ENCODE measurements around the gene ERN1. TPM values are rescaled to one million over a fixed set of nuclear protein-coding genes. Genes with fewer than 3 reads are reported as not detected.
A peak's percentile ranks its signal among the peaks of the same experiment; 100 is the strongest.

The ERN1 gene
- total and polyA plus RNA-seq, 2 of the 13 experiments (the other 11 are each of a cell fraction or from before 2014, with no cell fraction given), result 6.0 to 12.7 TPM

GRCh38 chr17:64025732-64026294 is 104.1 kb downstream of the ERN1 start (continued):
- TF ChIP-seq KIAA2018 (CRISPR knock-in tag; IDR thresholded peaks at IDR 0.05; ENCODE audit: borderline replicate concordance), result no peak
- TF ChIP-seq NCOR1 (IDR thresholded peaks at IDR 0.05; ENCODE audit: borderline replicate concordance, low read length), result no peak
- no peak for TF ChIP-seq POLR2AphosphoS2 (IDR thresholded peaks at IDR 0.05; ENCODE audit: low read depth, low read length)
- peak; percentile 81 for TF ChIP-seq ZMYM4 (CRISPR knock-in tag; IDR thresholded peaks at IDR 0.05)
- no peak for TF ChIP-seq ZNF576 (CRISPR knock-in tag; IDR thresholded peaks at IDR 0.05)
- TF ChIP-seq GMEB2 (CRISPR knock-in tag; IDR thresholded peaks at IDR 0.05; ENCODE audit: low read depth), result no peak
- peak; percentile 55 for TF ChIP-seq HNF4A (CRISPR knock-in tag; IDR thresholded peaks at IDR 0.05)
- TF ChIP-seq NFKB2 (CRISPR knock-in tag; IDR thresholded peaks at IDR 0.05; ENCODE audit: borderline replicate concordance), result no peak; the same call in 1 of the 2 replicates
- TF ChIP-seq ZNF207 (IDR thresholded peaks at IDR 0.05; ENCODE audit: borderline replicate concordance), result no peak
- TF ChIP-seq HDAC2 (CRISPR knock-in tag; IDR thresholded peaks at IDR 0.05), result peak; percentile 88
- peak; percentile 23; the same call in 1 of the 2 replicates for TF ChIP-seq ZFP37 (CRISPR knock-in tag; IDR thresholded peaks at IDR 0.05; ENCODE audit: borderline replicate concordance)
- no peak for TF ChIP-seq ZFP41 (CRISPR knock-in tag; IDR thresholded peaks at IDR 0.05; ENCODE audit: borderline replicate concordance)
- TF ChIP-seq NRL (CRISPR knock-in tag; IDR thresholded peaks at IDR 0.05; ENCODE audit: borderline replicate concordance), result no peak
- TF ChIP-seq SNAPC4 (CRISPR knock-in tag; IDR thresholded peaks at IDR 0.05), result no peak

Measured in HepG2 (cell line).